Uterus (tissue), 2 donors: ENCODE results near the gene RNF13.

ENCODE experiments used
- CTCF ChIP-seq, 4 experiments: fragments of 200-600 bp in 2 of 4; fragments of 450-650 bp in 2 of 4; sonication (generic) in 2 of 4; IDR thresholded peaks; one replicate each; pipeline ENCODE4 v1.5.1; 2016 to 2019; ENCODE audit warnings: antibody characterized with exemption in 4 of 4, mild to moderate bottlenecking in 2 of 4, moderate library complexity in 1 of 4
- POLR2A ChIP-seq, 2 donors: fragments of 450-650 bp; IDR thresholded peaks; one replicate each; pipeline ENCODE4 v1.6.1; 2016; ENCODE audit warnings: antibody characterized with exemption in 2 of 2, mild to moderate bottlenecking in 1 of 2, moderate library complexity in 1 of 2

GRCh38 chr3:149801639-149802038, 11.4 kb upstream of the RNF13 start:
- TF ChIP-seq CTCF (IDR thresholded peaks at IDR 0.05) (no peak), POLR2A (IDR thresholded peaks at IDR 0.05) (no peak)
